GM18951 (cell line): Measurements from ENCODE around the gene ITCH.
"Not testable (repeated sequence)": the region's sequence is repeated elsewhere in the genome, so short reads cannot be mapped to it uniquely, and the experiment has no call there.

Experiments
- POLR2A ChIP-seq: IDR thresholded peaks from 4 replicates; pipeline ENCODE4 v1.6.1; 2011; ENCODE audit warnings: mild to moderate bottlenecking; ENCODE audit not compliant: insufficient read length, insufficient read depth; ENCODE audit errors: extremely low read depth
- in situ Hi-C: fragments of 300-500 bp; cut with MboI; formaldehyde crosslinking; loops from one replicate; pipeline ENCODE4 v1.12.0; 2022; ENCODE audit warnings: low sequenced_read_pairs, mixed read lengths, inconsistent platforms; ENCODE audit not compliant: unreplicated experiment

ITCH gene

DNA sequence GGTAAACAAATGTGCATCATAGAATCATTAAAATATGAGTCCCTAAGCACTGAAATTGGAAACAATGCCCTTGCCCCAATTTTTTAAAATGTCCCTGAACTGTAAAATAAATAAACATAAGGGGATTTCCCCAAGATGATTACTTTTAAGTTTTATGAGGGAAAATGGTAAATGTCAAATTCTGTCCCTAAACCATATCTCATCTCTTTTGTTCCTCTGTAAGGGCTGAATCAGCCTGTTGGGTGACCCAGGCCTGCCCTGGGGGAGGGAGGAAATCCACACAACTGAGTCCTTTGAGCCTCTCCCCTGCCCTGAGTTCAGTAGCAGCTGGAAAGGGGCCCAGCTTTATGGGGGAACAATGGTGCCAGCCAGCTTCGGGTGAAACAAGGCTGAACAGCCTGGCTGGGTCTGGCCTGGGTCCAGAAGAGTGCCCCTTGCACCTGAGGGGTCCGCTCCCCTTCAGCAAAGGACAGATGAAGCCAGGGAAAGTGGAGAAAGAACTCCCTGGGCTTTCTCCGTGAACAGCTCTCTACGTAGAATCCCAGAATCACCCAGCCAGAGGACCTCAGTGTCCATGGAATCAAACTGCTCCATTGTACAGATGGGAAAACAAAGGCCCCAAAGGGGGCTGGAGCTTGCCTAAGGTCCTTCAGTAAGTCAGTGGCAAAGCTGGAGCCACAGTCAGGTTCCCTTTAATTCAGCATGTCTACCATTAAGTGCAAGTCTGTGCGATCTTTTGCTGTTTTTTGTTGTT lies 28.2 kb upstream of the ITCH start:
- no peak for TF ChIP-seq POLR2A
- in situ Hi-C loops, result no loop called here

- in situ Hi-C loops, result no loop called here
- no peak for TF ChIP-seq POLR2A
Observed at GRCh38 chr20:34337544-34337943, 25.5 kb upstream of the ITCH start.

GRCh38 chr20:34337982-34338726 lies 24.9 kb upstream of the ITCH start:
- in situ Hi-C loops, result no loop called here
- no peak for TF ChIP-seq POLR2A

- in situ Hi-C loops, result not testable (repeated sequence)
Observed at GRCh38 chr20:34340726-34341125, 22.3 kb upstream of the ITCH start.

- in situ Hi-C loops, result not testable (repeated sequence)
Observed at GRCh38 chr20:34341199-34341598, 21.9 kb upstream of the ITCH start.

GRCh38 chr20:34343458-34344211 lies 19.4 kb upstream of the ITCH start:
- no peak for TF ChIP-seq POLR2A
- in situ Hi-C loops, result no loop called here

DNA sequence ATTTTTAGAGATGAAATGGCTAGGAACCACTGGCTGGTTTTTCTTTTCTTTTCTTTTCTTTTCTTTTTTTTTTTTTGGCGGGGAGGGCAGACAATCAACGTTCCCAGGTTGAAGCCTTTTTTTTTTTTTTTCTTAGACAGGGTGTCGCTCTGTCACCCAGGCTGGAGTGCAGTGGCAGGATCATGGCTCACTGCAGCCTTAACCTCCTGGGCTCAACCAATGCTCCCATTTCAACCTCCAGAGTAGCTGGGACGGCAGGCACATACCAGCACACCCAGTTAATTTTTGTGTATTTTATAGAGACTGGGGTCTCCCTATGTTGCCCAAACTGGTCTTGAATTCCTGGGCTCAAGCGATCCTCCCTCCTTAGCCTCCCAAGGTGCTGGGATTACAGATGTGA lies 18.8 kb upstream of the ITCH start:
- in situ Hi-C loops, result no loop called here
- TF ChIP-seq POLR2A, result no peak

- TF ChIP-seq POLR2A, result no peak
- in situ Hi-C loops, result no loop called here
Observed at GRCh38 chr20:34345402-34345736, 17.7 kb upstream of the ITCH start.

GRCh38 chr20:34345839-34346532 lies 17.1 kb upstream of the ITCH start:
- in situ Hi-C loops, result not testable (repeated sequence)

DNA sequence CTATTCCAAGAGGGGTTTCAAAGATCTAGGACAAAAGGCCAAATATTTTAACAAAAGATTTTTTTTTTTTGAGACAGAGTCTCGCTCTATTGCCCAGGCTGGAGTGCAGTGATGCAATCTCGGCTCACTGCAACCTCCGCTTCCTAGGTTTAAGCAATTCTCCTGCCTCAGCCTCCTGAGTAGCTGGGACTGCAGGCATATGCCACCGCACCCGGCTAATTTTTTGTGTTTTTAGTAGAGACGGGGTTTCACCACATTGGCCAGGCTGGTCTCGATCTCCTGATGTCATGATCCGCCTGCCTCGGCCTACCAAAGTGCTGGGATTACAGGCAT lies 16.6 kb upstream of the ITCH start:
- in situ Hi-C loops, result not testable (repeated sequence)

GRCh38 chr20:34347571-34347970 lies 15.5 kb upstream of the ITCH start:
- no peak for TF ChIP-seq POLR2A
- in situ Hi-C loops, result no loop called here

DNA sequence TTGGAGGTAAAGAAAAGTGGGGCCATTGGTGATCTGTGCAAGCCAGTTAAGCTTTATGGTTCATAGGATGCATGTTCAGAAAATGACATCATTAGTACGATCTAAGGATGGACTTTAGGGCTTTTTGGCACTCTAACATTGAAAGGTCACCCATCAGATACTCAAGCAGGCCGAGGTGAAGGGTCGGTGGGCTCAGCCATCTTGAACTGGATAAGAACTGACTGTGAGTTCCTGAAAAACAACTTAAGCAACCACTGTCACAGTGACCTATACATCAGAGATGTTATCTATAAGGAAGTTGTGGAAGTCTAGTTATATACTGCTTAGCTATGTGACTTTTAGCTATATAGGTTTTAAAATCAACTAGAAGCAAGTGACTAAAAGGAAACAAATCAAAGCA lies 13.0 kb upstream of the ITCH start:
- in situ Hi-C loops, result no loop called here
- TF ChIP-seq POLR2A, result no peak

DNA sequence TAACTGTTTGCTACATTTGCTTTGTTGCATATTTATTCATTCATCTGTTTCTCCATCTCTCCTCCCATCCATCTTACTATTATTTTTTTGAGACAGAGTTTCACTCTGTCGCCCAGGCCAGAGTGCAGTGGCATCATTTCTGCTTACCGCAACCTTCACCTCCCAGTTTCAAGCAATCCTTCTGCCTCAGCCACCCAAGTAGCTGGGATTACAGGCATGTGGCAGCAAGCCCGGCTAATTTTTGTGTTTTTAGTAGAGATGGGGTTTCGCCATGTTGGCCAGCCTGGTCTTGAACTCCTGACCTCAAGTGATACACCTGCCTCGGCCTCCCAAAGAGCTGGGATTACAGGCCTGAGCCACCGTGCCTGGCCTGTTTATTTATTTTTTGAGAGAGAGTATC lies 9.6 kb upstream of the ITCH start:
- in situ Hi-C loops, result not testable (repeated sequence)

- TF ChIP-seq POLR2A, result no peak
- in situ Hi-C loops, result no loop called here
Observed at GRCh38 chr20:34355427-34355826, 7.6 kb upstream of the ITCH start.

DNA sequence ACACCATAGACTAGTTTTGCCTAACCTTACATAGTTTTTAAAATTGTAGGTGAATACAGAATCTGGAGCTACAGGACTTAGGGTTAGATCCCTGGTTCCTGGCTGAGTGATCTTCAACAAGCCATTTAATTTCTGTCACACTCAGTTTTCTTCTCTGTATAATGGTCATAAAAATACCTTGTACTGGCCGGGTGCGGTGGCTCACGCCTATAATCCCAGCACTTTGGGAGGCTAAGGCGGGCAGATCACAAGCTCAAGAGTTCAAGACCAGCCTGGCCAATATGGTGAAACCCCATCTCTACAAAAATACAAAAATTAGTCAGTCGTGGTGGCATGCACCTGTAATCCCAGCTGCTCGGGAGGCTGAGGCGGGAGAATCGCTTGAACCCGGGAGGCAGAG lies 3.3 kb upstream of the ITCH start:
- in situ Hi-C loops, result not testable (repeated sequence)
